SK-N-SH treated with all-trans-retinoic acid at 6 μM for 48 hours (cell line): ENCODE data around the gene OPN1SW.

Experiments used
- ATAC-seq: fragments of 200-7000 bp; cut with Tn5 transposase; 3 replicates; pipeline ENCODE4 v1.9.1; 2020; ENCODE audit warnings: mild to moderate bottlenecking, moderate library complexity
- ARNTL ChIP-seq: fragments of 450-650 bp; formaldehyde crosslinking; IDR thresholded peaks from 2 replicates; pipeline ENCODE4 v1.5.0; 2020; ENCODE audit warnings: low read depth, mild to moderate bottlenecking, moderate library complexity, borderline replicate concordance
- BACH2 ChIP-seq: fragments of 250-450 bp; sonication (Bioruptor Pico); IDR thresholded peaks from 2 replicates; pipeline ENCODE4 v1.9.0; 2021; ENCODE audit warnings: mild to moderate bottlenecking, borderline replicate concordance
- CSDC2 ChIP-seq: fragments of 250-450 bp; sonication (Bioruptor Pico); IDR thresholded peaks from 2 replicates; pipeline ENCODE4 v1.5.0; 2020; ENCODE audit warnings: mild to moderate bottlenecking, moderate library complexity
- ESRRG ChIP-seq: fragments of 250-450 bp; sonication (Bioruptor Pico); IDR thresholded peaks from 2 replicates; pipeline ENCODE4 v1.6.1; 2021; ENCODE audit warnings: mild to moderate bottlenecking
- GLIS3 ChIP-seq: fragments of 250-450 bp; sonication (Bioruptor Pico); IDR thresholded peaks from 2 replicates; pipeline ENCODE4 v1.5.0; 2020; ENCODE audit warnings: mild to moderate bottlenecking, moderate library complexity
- ISL1 ChIP-seq: fragments of 250-450 bp; sonication (Bioruptor Pico); IDR thresholded peaks from 2 replicates; pipeline ENCODE4 v2.1.2; 2022; ENCODE audit warnings: mild to moderate bottlenecking, moderate library complexity
- OSR1 ChIP-seq: fragments of 250-450 bp; sonication (Bioruptor Pico); IDR thresholded peaks from 2 replicates; pipeline ENCODE4 v1.8.0; 2022; ENCODE audit warnings: moderate library complexity, mild to moderate bottlenecking, inconsistent platforms
- RARB ChIP-seq: fragments of 250-450 bp; sonication (Bioruptor Pico); IDR thresholded peaks from 2 replicates; pipeline ENCODE4 v1.8.0; 2021; ENCODE audit warnings: mild to moderate bottlenecking, moderate library complexity
- TCF4 ChIP-seq: fragments of 250-450 bp; sonication (Bioruptor Pico); IDR thresholded peaks from 2 replicates; pipeline ENCODE4 v1.8.0; 2021; ENCODE audit warnings: mild to moderate bottlenecking, moderate library complexity, borderline replicate concordance
- TOX ChIP-seq: fragments of 250-450 bp; sonication (Bioruptor Pico); IDR thresholded peaks from 2 replicates; pipeline ENCODE4 v1.8.0; 2021; ENCODE audit warnings: mild to moderate bottlenecking, moderate library complexity, borderline replicate concordance
- ZC3H10 ChIP-seq: fragments of 250-450 bp; sonication (Bioruptor Pico); IDR thresholded peaks from 2 replicates; pipeline ENCODE4 v1.5.1; 2021; ENCODE audit warnings: mild to moderate bottlenecking, moderate library complexity
- ZFP3 ChIP-seq: fragments of 250-450 bp; sonication (Bioruptor Pico); IDR thresholded peaks from 2 replicates; pipeline ENCODE4 v1.5.0; 2020; ENCODE audit warnings: mild to moderate bottlenecking, moderate library complexity
- ZFP30 ChIP-seq: fragments of 450-650 bp; formaldehyde crosslinking; IDR thresholded peaks from 2 replicates; pipeline ENCODE4 v1.5.0; 2022; ENCODE audit warnings: mild to moderate bottlenecking, moderate library complexity
- ZNF565 ChIP-seq: fragments of 450-650 bp; formaldehyde crosslinking; conservative IDR thresholded peaks from 2 replicates; pipeline ENCODE4 v1.5.0; 2020; ENCODE audit warnings: low read depth, mild to moderate bottlenecking, moderate library complexity
- ZNF8 ChIP-seq: fragments of 450-650 bp; formaldehyde crosslinking; IDR thresholded peaks from 2 replicates; pipeline ENCODE4 v1.5.0; 2020; ENCODE audit warnings: mild to moderate bottlenecking, moderate library complexity
- TF ChIP-seq, protein P1 (sequence below): fragments of 250-450 bp; sonication (Bioruptor Pico); IDR thresholded peaks from 2 replicates; pipeline ENCODE4 v1.8.0; 2020; ENCODE audit warnings: mild to moderate bottlenecking, moderate library complexity, borderline replicate concordance
- TF ChIP-seq, protein P2 (sequence below): fragments of 250-450 bp; sonication (Bioruptor Pico); IDR thresholded peaks from 2 replicates; pipeline ENCODE4 v1.8.0; 2021; ENCODE audit warnings: low read depth, mild to moderate bottlenecking, moderate library complexity, borderline replicate concordance
- TF ChIP-seq, protein P3 (sequence below): fragments of 250-450 bp; sonication (Bioruptor Pico); IDR thresholded peaks from 2 replicates; pipeline ENCODE4 v1.5.0; 2020; ENCODE audit warnings: mild to moderate bottlenecking, moderate library complexity
- TF ChIP-seq, protein P4 (sequence below): fragments of 250-450 bp; sonication (Bioruptor Pico); IDR thresholded peaks from 2 replicates; pipeline ENCODE4 v1.5.1; 2020; ENCODE audit warnings: low read depth, mild to moderate bottlenecking, moderate library complexity
- TF ChIP-seq, protein P5 (sequence below): fragments of 250-450 bp; sonication (Bioruptor Pico); IDR thresholded peaks from 2 replicates; pipeline ENCODE4 v1.5.1; 2021; ENCODE audit warnings: mild to moderate bottlenecking, moderate library complexity

The OPN1SW gene

DNA sequence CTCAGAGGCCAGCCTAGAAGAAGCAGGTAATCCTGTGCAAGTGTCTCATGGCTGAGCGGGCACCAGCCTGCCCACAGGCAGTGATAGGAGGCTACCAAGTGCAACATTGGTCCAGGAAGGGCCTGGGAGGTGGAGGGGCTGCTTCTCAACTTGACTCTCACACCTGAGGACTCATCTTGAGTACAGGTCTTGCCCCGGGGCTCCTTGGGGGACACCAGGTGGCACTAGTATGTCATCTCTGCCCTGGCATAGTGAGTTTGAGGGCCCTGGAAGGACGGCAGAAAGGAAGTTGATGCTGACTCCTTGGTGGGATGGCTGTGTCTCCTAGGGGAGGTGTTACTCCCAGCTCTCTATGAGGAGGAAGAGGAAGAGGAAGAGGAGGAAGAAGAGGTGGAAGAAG is 18.4 kb upstream of the OPN1SW start:
- TF ChIP-seq GLIS3 (CRISPR knock-in tag) (no peak), RARB (CRISPR knock-in tag) (no peak), ARNTL (CRISPR knock-in tag) (no peak), ZNF565 (CRISPR knock-in tag) (no peak), BACH2 (CRISPR knock-in tag) (no peak), ESRRG (CRISPR knock-in tag) (no peak), ZFP30 (CRISPR knock-in tag) (no peak), TCF4 (CRISPR knock-in tag) (no peak), CSDC2 (CRISPR knock-in tag) (no peak), ZC3H10 (CRISPR knock-in tag) (no peak), ISL1 (CRISPR knock-in tag) (no peak), ZFP3 (no peak), ZNF8 (CRISPR knock-in tag) (no peak), TOX (CRISPR knock-in tag) (no peak)
- TF ChIP-seq, protein P1, sequence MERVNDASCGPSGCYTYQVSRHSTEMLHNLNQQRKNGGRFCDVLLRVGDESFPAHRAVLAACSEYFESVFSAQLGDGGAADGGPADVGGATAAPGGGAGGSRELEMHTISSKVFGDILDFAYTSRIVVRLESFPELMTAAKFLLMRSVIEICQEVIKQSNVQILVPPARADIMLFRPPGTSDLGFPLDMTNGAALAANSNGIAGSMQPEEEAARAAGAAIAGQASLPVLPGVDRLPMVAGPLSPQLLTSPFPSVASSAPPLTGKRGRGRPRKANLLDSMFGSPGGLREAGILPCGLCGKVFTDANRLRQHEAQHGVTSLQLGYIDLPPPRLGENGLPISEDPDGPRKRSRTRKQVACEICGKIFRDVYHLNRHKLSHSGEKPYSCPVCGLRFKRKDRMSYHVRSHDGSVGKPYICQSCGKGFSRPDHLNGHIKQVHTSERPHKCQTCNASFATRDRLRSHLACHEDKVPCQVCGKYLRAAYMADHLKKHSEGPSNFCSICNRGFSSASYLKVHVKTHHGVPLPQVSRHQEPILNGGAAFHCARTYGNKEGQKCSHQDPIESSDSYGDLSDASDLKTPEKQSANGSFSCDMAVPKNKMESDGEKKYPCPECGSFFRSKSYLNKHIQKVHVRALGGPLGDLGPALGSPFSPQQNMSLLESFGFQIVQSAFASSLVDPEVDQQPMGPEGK (CRISPR knock-in tag): no peak
- TF ChIP-seq, protein P2, sequence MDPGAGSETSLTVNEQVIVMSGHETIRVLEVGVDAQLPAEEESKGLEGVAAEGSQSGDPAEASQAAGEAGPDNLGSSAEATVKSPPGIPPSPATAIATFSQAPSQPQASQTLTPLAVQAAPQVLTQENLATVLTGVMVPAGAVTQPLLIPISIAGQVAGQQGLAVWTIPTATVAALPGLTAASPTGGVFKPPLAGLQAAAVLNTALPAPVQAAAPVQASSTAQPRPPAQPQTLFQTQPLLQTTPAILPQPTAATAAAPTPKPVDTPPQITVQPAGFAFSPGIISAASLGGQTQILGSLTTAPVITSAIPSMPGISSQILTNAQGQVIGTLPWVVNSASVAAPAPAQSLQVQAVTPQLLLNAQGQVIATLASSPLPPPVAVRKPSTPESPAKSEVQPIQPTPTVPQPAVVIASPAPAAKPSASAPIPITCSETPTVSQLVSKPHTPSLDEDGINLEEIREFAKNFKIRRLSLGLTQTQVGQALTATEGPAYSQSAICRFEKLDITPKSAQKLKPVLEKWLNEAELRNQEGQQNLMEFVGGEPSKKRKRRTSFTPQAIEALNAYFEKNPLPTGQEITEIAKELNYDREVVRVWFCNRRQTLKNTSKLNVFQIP (CRISPR knock-in tag): no peak
- no peak for ATAC-seq

DNA sequence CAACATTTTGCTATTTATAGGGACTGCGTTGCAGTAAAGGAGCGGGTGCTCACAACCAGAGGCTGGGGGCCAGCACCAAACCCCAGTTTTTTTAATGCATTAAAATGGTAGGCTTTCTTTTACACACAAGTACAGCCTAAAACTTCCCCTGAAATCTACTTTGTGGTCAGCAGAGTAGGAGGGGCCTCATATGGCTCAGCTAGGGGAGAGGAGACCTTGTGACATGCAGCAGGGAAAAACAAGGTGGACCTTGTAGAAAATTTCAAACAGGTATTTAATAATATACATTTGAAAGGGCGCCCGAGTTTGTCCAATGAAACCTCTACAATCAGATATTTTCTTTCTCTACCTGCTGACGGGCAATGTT is 17.6 kb upstream of the OPN1SW start:
- ATAC-seq: no peak
- TF ChIP-seq ZC3H10 (CRISPR knock-in tag): no peak
- TF ChIP-seq, protein P3, sequence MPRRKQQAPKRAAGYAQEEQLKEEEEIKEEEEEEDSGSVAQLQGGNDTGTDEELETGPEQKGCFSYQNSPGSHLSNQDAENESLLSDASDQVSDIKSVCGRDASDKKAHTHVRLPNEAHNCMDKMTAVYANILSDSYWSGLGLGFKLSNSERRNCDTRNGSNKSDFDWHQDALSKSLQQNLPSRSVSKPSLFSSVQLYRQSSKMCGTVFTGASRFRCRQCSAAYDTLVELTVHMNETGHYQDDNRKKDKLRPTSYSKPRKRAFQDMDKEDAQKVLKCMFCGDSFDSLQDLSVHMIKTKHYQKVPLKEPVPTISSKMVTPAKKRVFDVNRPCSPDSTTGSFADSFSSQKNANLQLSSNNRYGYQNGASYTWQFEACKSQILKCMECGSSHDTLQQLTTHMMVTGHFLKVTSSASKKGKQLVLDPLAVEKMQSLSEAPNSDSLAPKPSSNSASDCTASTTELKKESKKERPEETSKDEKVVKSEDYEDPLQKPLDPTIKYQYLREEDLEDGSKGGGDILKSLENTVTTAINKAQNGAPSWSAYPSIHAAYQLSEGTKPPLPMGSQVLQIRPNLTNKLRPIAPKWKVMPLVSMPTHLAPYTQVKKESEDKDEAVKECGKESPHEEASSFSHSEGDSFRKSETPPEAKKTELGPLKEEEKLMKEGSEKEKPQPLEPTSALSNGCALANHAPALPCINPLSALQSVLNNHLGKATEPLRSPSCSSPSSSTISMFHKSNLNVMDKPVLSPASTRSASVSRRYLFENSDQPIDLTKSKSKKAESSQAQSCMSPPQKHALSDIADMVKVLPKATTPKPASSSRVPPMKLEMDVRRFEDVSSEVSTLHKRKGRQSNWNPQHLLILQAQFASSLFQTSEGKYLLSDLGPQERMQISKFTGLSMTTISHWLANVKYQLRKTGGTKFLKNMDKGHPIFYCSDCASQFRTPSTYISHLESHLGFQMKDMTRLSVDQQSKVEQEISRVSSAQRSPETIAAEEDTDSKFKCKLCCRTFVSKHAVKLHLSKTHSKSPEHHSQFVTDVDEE (CRISPR knock-in tag): no peak
- no peak for TF ChIP-seq GLIS3 (CRISPR knock-in tag)
- TF ChIP-seq, protein P4, sequence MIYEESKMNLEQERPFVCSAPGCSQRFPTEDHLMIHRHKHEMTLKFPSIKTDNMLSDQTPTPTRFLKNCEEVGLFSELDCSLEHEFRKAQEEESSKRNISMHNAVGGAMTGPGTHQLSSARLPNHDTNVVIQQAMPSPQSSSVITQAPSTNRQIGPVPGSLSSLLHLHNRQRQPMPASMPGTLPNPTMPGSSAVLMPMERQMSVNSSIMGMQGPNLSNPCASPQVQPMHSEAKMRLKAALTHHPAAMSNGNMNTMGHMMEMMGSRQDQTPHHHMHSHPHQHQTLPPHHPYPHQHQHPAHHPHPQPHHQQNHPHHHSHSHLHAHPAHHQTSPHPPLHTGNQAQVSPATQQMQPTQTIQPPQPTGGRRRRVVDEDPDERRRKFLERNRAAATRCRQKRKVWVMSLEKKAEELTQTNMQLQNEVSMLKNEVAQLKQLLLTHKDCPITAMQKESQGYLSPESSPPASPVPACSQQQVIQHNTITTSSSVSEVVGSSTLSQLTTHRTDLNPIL (CRISPR knock-in tag): no peak
- TF ChIP-seq ZFP3: no peak

DNA sequence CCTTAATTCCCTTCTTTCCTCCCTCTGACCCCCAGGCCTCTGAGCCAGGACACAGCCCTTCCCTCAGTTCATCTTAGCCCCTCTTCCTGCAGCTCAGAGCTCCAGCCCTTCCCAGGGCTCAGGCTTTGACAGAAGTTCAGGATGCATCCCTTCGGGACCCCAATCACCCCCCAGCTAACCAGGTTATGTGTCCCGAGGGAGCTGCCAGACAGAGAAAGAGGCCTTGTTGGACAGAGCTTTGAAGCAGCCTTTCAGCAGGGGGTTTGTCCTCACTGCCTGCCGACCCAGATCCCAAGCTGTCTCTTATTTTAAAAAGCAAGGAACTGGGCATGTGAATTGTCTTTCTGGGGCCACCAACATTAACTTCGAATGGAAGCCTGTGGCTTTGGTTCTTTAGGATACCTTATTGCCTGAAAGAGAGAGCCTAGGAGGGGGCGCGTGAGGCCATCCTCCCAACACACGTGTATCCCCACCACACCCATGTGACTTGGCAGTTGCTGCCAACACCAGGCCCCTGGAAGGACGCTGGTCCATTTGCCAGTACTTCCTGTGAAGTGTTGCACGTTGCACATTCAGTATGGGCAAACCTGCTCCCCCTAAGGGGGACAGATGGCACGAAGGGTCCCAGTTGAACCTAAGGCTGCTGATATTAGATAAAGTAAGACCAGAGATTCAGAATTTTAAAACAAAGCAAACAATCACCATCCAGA is 17.0 kb upstream of the OPN1SW start:
- ATAC-seq: no peak

More for the DNA sequence above, 17.0 kb upstream of the OPN1SW start:
- TF ChIP-seq, protein P2 (CRISPR knock-in tag): no peak
- TF ChIP-seq ZNF8 (CRISPR knock-in tag) (no peak), RARB (CRISPR knock-in tag) (no peak), ISL1 (CRISPR knock-in tag) (no peak), CSDC2 (CRISPR knock-in tag) (no peak), GLIS3 (CRISPR knock-in tag) (no peak), BACH2 (CRISPR knock-in tag) (no peak), ZNF565 (CRISPR knock-in tag) (no peak), OSR1 (no peak), ARNTL (CRISPR knock-in tag) (no peak)
- TF ChIP-seq, protein P5, sequence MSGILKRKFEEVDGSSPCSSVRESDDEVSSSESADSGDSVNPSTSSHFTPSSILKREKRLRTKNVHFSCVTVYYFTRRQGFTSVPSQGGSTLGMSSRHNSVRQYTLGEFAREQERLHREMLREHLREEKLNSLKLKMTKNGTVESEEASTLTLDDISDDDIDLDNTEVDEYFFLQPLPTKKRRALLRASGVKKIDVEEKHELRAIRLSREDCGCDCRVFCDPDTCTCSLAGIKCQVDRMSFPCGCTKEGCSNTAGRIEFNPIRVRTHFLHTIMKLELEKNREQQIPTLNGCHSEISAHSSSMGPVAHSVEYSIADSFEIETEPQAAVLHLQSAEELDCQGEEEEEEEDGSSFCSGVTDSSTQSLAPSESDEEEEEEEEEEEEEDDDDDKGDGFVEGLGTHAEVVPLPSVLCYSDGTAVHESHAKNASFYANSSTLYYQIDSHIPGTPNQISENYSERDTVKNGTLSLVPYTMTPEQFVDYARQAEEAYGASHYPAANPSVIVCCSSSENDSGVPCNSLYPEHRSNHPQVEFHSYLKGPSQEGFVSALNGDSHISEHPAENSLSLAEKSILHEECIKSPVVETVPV (CRISPR knock-in tag): no peak
- TF ChIP-seq, protein P1 (CRISPR knock-in tag): no peak
